GM19467 (cell line): ENCODE results near the gene TMEM140.

Experiments
- ATAC-seq: cut with Tn5 transposase; IDR thresholded peaks from one replicate; pipeline ENCODE4 v1.9.1; 2021; ENCODE audit warnings: mild to moderate bottlenecking, moderate library complexity; ENCODE audit not compliant: unreplicated experiment

The TMEM140 gene

GRCh38 chr7:135158141-135158655 lies 10.3 kb downstream of the TMEM140 start:
- ATAC-seq, result no peak

GRCh38 chr7:135158874-135159273 lies 11.0 kb downstream of the TMEM140 start:
- no peak for ATAC-seq

- no peak for ATAC-seq
These were observed 11.7 kb downstream of the TMEM140 start for GRCh38 chr7:135159359-135160085.

GRCh38 chr7:135160098-135160857 lies 12.4 kb downstream of the TMEM140 start:
- ATAC-seq, result peak; percentile 51

GRCh38 chr7:135160858-135161653 lies 13.2 kb downstream of the TMEM140 start:
- ATAC-seq, result no peak

- no peak for ATAC-seq
These were observed 13.8 kb downstream of the TMEM140 start for GRCh38 chr7:135161669-135162068.

- no peak for ATAC-seq
These were observed 14.6 kb downstream of the TMEM140 start for GRCh38 chr7:135162382-135163001.

GRCh38 chr7:135164357-135165061 lies 16.6 kb downstream of the TMEM140 start:
- ATAC-seq, result no peak

- ATAC-seq, result no peak
These were observed 18.0 kb downstream of the TMEM140 start for GRCh38 chr7:135165862-135166261.

- no peak for ATAC-seq
These were observed 18.6 kb downstream of the TMEM140 start for GRCh38 chr7:135166338-135166990.

GRCh38 chr7:135167365-135167917 lies 19.6 kb downstream of the TMEM140 start:
- no peak for ATAC-seq

- ATAC-seq, result no peak
These were observed 20.1 kb downstream of the TMEM140 start for GRCh38 chr7:135168001-135168400.

- ATAC-seq, result no peak
These were observed 20.7 kb downstream of the TMEM140 start for GRCh38 chr7:135168489-135169140.

GRCh38 chr7:135169141-135169963 lies 21.5 kb downstream of the TMEM140 start:
- ATAC-seq, result peak; percentile 34

- no peak for ATAC-seq
These were observed 22.0 kb downstream of the TMEM140 start for GRCh38 chr7:135169964-135170273.

- ATAC-seq, result peak; percentile 73
These were observed 22.6 kb downstream of the TMEM140 start, which contains the start of gene CYREN for GRCh38 chr7:135170274-135170997. Gene CYREN (minus strand): TSS chr7:135170707. CDS start chr7:135168922, 1,785 bp downstream.

- ATAC-seq, result peak; percentile 23
These were observed 23.2 kb downstream of the TMEM140 start for GRCh38 chr7:135170998-135171481.
